Melanocyte of skin (primary cell): ENCODE data around the gene CEPT1. TPM values are rescaled to one million over a fixed set of nuclear protein-coding genes. Genes with fewer than 3 reads are reported as not detected.

Experiments
- small RNA-seq, 2 donors: library from RNA; depleted of rRNA; stranded (forward); fragments of <200 nt; gene quantifications; one replicate each; pipeline ENCODE3, GENCODE V24; 2012
- total RNA-seq, 2 donors: library from RNA; depleted of rRNA; stranded (reverse); fragments of >200 nt; gene quantifications; 2 replicates each; pipeline ENCODE4 v1.2.3, GENCODE V29; 2012

CEPT1 gene
- 10 to 100 TPM; 28.6 to 40.3 TPM for total RNA-seq

GRCh38 chr1:111139956-111140679, at the start of gene CEPT1, which contains the start of gene DRAM2:
CEPT1 (plus strand) TSS chr1:111140223; CDS start chr1:111147715, 7,492 bp downstream.
DRAM2 (minus strand) TSS chr1:111140093; CDS start chr1:111131554, 8,539 bp downstream.

GRCh38 chr1:111199881-111200801, 60.1 kb downstream of the CEPT1 start, which contains the start of gene DENND2D:
DENND2D (minus strand) TSS chr1:111200646; CDS start chr1:111200459, 187 bp downstream.

GRCh38 chr1:111227434-111227833, 87.4 kb downstream of the CEPT1 start, which contains the start of gene CHI3L2:
CHI3L2 (plus strand) TSS chr1:111227713; CDS start chr1:111227730, 17 bp downstream.

Small RNAs within 50 kb of the gene (small RNA-seq; reads per million reads assigned to genes)
- gene AL355816.1, result 0 reads per million in 2 donors

Other genes starting within 250 kb of the CEPT1 start
- gene LRIF1, start 176.3 kb upstream of the CEPT1 start, total RNA-seq, result 10 to 100 TPM; 11.0 to 11.4 TPM
- gene DRAM2, start 130 bp upstream of the CEPT1 start, total RNA-seq, result 10 to 100 TPM; 35.4 to 52.6 TPM
- 1 to 10 TPM; 3.4 to 4.3 TPM for gene DENND2D, start 60.4 kb downstream of the CEPT1 start, total RNA-seq
- 1 to 10 TPM in 1 of 2 donors, under 1 TPM in 1; 0.33 to 3.1 TPM for gene CHI3L2, start 87.5 kb downstream of the CEPT1 start, total RNA-seq
- not detected for gene CHIA, start 150.6 kb downstream of the CEPT1 start, total RNA-seq